Upper lobe of left lung (tissue), 6 donors: ENCODE measurements around the gene UCK2. TPM values are rescaled to one million over a fixed set of nuclear protein-coding genes. Genes with fewer than 3 reads are reported as not detected.

ENCODE experiments used
- ATAC-seq, 2 donors: fragments of 200-7000 bp; cut with Tn5 transposase; one replicate each; pipeline ENCODE4 v1.9.1; 2022; ENCODE audit warnings: mild to moderate bottlenecking in 2 of 2, moderate library complexity in 2 of 2; ENCODE audit not compliant: low FRiP score in 2 of 2
- DNase-seq, 2 donors: peaks; one replicate each; pipeline ENCODE4 v3.0.0-alpha.2; 2019 to 2020
- H3K27ac ChIP-seq, 4 donors: fragments of 200-600 bp; sonication (generic); one replicate each; pipeline ENCODE4 v1.5.1; 2016 to 2019
- H3K27me3 ChIP-seq, 4 donors: fragments of 200-600 bp; sonication (generic); one replicate each; pipeline ENCODE4 v1.5.1; 2017 to 2019
- H3K36me3 ChIP-seq, 4 donors: fragments of 200-600 bp; sonication (generic); one replicate each; pipeline ENCODE4 v1.5.1; 2016 to 2019
- H3K4me1 ChIP-seq, 4 donors: fragments of 200-600 bp; sonication (generic); one replicate each; pipeline ENCODE4 v1.5.1; 2018 to 2019
- H3K4me3 ChIP-seq, 4 donors: fragments of 200-600 bp; sonication (generic); one replicate each; pipeline ENCODE4 v1.5.1; 2017 to 2019; ENCODE audit warnings: mild to moderate bottlenecking in 2 of 4, moderate library complexity in 1 of 4
- H3K9me3 ChIP-seq, 4 donors: fragments of 200-600 bp; sonication (generic); one replicate each; pipeline ENCODE4 v1.5.1; 2018 to 2019
- CTCF ChIP-seq, 6 experiments: fragments of 450-650 bp in 4 of 6; fragments of 200-600 bp in 2 of 6; sonication (generic) in 2 of 6; IDR thresholded peaks; one replicate each; pipeline ENCODE4 v1.5.1; 2016 to 2019; ENCODE audit warnings: antibody characterized with exemption in 6 of 6
- EP300 ChIP-seq, 4 donors: sonication (generic); formaldehyde crosslinking; IDR thresholded peaks; one replicate each; pipeline ENCODE4 v1.5.1; 2017; ENCODE audit warnings: antibody characterized with exemption in 4 of 4, control low read depth in 2 of 4
- POLR2A ChIP-seq, 4 donors: fragments of 450-650 bp; IDR thresholded peaks; one replicate each; pipeline ENCODE4 v1.5.1; 2016 to 2017; ENCODE audit warnings: antibody characterized with exemption in 4 of 4, mild to moderate bottlenecking in 2 of 4
- POLR2AphosphoS5 ChIP-seq, 2 donors: sonication (generic); formaldehyde crosslinking; IDR thresholded peaks; one replicate each; pipeline ENCODE4 v1.5.1; 2017; ENCODE audit warnings: antibody characterized with exemption in 2 of 2
- WGBS, 2 donors: methylation state at CpG; one replicate each; pipeline ENCODE4 v1.1.5; 2017 to 2018; 5-methylcytosine and 5-hydroxymethylcytosine counted together
- total RNA-seq, 6 donors: library from RNA; depleted of rRNA in 4 of 6; stranded (reverse); fragments of >200 nt in 4 of 6; gene quantifications; one replicate each; pipeline versions ENCODE4 v1.1.0 to v1.2.1, GENCODE V29; 2016 to 2021
- donor health status: DM: no; HTN: no; CAD: no; lungs with moderate emphysema.
- donor health status: DM: no; HTN: yes; CAD: no; lungs with severe emphysema.

Gene UCK2
- total RNA-seq, 6 donors from 2014 or later: 7.5 to 17.9 (median 9.7) TPM

DNA sequence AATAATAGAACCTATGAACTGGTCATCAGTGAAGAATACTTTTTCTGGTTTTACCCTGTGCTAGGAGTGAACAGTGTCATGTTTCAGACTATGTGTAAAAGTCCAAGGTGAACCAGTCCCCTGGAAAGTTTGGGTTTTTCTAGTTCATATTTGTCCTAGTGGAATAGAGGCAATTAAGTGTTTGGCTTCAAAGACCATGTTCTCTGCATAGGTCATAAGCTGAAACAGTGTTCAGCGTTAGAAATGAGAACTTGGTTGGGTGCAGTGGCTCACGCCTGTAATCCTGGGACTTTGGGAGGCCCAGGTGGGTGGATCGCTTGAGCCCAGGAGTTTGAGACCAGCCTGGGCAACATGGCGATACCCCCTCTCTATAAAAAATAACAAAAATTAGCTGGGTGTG lies 77.5 kb downstream of the UCK2 start:
- TF ChIP-seq CTCF (IDR thresholded peaks at IDR 0.05) (no peak), POLR2A (IDR thresholded peaks at IDR 0.05) (no peak), EP300 (IDR thresholded peaks at IDR 0.05) (no peak), POLR2AphosphoS5 (IDR thresholded peaks at IDR 0.05) (no peak)
- Histone ChIP-seq H3K36me3 (peaks cover 0 to 23% (median 0%) of the 10 kb centered on the region in 4 donors), H3K4me1 (peaks cover 0 to 10% (median 5%) of the 10 kb centered on the region in 4 donors), H3K9me3 (no peaks in the 10 kb centered on the region), H3K27ac (no peak overlapping the region), H3K4me3 (no peak overlapping the region), H3K27me3 (no peaks in the 10 kb centered on the region)
- ATAC-seq (no peak), DNase-seq (no peak)
- WGBS, 2 donors: 91 to 98% methylated on average over 4 of the region's 4 CpGs

DNA sequence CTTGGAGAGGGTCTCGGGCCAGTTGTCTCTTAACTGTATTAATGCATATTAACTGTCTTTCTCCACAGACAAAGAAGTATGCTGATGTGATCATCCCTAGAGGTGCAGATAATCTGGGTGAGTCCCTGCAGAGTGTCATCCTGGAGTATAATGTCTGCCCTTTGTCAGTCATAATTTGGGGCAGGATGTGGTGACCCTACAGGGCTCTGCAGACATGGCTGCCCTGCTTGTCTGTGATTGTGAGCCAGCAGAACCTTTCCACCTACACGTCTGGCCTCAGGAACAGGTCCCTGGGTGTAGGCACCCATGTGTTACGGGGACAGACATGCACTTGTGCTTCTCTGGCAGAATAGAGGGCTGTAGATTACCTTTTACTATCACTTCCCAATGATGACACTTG lies 78.4 kb downstream of the UCK2 start:
- Histone ChIP-seq H3K27ac (no peak overlapping the region), H3K4me3 (no peak overlapping the region), H3K36me3 (peaks cover 0 to 23% (median 0%) of the 10 kb centered on the region in 4 donors), H3K9me3 (no peaks in the 10 kb centered on the region), H3K27me3 (no peaks in the 10 kb centered on the region), H3K4me1 (peaks cover 4 to 15% (median 7%) of the 10 kb centered on the region in 4 donors)
- DNase-seq: no peak
- WGBS, 2 donors: 92 to 97% methylated on average over 3 of the region's 3 CpGs
- TF ChIP-seq POLR2AphosphoS5 (IDR thresholded peaks at IDR 0.05): no peak
- TF ChIP-seq EP300 (IDR thresholded peaks at IDR 0.05): no peak
- TF ChIP-seq POLR2A (IDR thresholded peaks at IDR 0.05): no peak
- no peak for TF ChIP-seq CTCF (IDR thresholded peaks at IDR 0.05)
- no peak for ATAC-seq

DNA sequence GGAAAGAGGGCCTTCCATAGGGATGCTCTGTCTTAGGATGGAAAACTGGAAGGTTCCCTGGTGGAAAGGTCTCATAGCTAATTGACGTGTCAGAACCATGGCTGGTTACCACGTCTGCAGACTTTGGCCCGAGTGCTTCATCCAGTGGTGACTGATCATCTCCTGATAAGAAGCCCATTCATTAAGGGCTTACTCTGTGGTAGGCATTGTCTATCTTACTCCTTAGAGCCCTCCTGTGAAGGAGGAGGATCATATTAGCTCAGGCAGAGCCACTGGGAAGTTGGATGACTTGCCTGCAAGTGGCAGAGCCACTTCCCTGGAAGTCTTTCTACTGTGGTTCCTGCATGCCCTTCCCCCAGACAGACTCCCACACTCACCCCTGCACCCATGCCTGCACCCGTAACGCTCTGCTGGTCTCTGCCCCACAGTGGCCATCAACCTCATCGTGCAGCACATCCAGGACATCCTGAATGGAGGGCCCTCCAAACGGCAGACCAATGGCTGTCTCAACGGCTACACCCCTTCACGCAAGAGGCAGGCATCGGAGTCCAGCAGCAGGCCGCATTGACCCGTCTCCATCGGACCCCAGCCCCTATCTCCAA lies 79.9 kb downstream of the UCK2 start:
- peak in 1 of 2 donors; percentile 30 for DNase-seq
- H3K36me3 ChIP-seq: peaks cover 0 to 23% (median 0%) of the 10 kb centered on the region in 4 donors
- H3K4me1 ChIP-seq: peaks cover 4 to 24% (median 12%) of the 10 kb centered on the region in 4 donors
- TF ChIP-seq POLR2AphosphoS5 (IDR thresholded peaks at IDR 0.05) (no peak), POLR2A (IDR thresholded peaks at IDR 0.05) (no peak), CTCF (IDR thresholded peaks at IDR 0.05) (no peak), EP300 (IDR thresholded peaks at IDR 0.05) (no peak)
- H3K4me3 ChIP-seq: no peak overlapping the region
- H3K9me3 ChIP-seq: no peaks in the 10 kb centered on the region
- no peak for ATAC-seq
- 85 to 88% methylated on average over 13 of the region's 13 CpGs for WGBS, 2 donors
- no peak overlapping the region for H3K27ac ChIP-seq
- H3K27me3 ChIP-seq: no peaks in the 10 kb centered on the region

DNA sequence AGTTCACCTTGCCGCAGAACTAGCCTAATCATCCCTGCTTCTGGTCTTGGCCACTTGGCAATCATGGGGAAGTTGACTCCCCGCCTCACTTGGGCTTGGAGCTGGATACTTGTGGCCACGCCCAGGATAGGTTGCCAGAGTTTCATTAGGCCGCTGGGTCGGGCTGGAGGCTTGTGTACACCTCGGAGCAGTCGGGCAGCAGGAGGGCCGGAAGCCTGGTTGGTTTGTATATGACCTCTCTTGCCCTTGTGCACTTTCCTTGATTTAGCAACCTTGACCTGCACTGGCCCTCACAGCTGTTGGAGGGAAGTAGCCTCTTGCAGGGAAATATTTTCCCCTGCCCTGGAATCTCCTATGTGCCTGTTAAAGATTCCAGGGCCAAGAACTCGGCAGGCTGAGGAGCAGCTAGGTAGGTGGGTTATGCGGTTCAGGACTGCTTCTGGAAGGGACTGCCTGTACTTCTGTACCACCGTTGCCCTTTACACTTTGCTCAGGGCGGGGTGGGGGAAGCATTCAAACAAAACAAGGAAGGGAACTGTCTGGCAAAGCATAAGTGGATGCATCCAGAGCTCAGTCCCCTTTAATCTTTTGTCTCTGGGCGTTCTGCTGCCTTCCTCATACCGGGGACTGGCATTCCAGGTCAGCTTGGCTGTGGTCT lies 83.5 kb downstream of the UCK2 start:
- H3K4me1 ChIP-seq: peaks cover 0 to 22% (median 18%) of the 10 kb centered on the region in 4 donors
- no peak overlapping the region for H3K4me3 ChIP-seq
- TF ChIP-seq CTCF (IDR thresholded peaks at IDR 0.05) (no peak), EP300 (IDR thresholded peaks at IDR 0.05) (no peak), POLR2AphosphoS5 (IDR thresholded peaks at IDR 0.05) (no peak), POLR2A (IDR thresholded peaks at IDR 0.05) (no peak)
- ATAC-seq (peak; percentile 41 to 70), DNase-seq (peak; percentile 19 to 60)
- H3K27ac ChIP-seq: peak overlapping the region in 3 of 4 donors; percentile 2 to 44 (median 35)
- no peaks in the 10 kb centered on the region for H3K9me3 ChIP-seq
- peaks cover 0 to 18% (median 0%) of the 10 kb centered on the region in 4 donors for H3K36me3 ChIP-seq
- no peaks in the 10 kb centered on the region for H3K27me3 ChIP-seq
- 55% methylated on average over 9 to 14 of the region's 14 CpGs for WGBS, 2 donors
